H1 (cell line): ENCODE data around the gene PEPD. TPM values are rescaled to one million over a fixed set of nuclear protein-coding genes. Genes with fewer than 3 reads are reported as not detected.
A peak's percentile ranks its signal among the peaks of the same experiment; 100 is the strongest.

Source experiments
- CTCF ChIA-PET: fragments of 300-600 bp; sonication (Branson Sonifier 250); formaldehyde crosslinking; loops from one replicate; lab custom pipeline; 2021; ENCODE audit not compliant: partially characterized antibody; lab: Charles Lee
- POLR2A ChIA-PET: fragments of 300-600 bp; sonication (Branson Sonifier 250); formaldehyde crosslinking; loops from one replicate; lab custom pipeline; 2021; ENCODE audit warnings: inconsistent platforms; ENCODE audit not compliant: partially characterized antibody; lab: Charles Lee
- DNase-seq, 2 experiments: peaks; one replicate each; pipeline versions ENCODE4 v3.0.0 to v3.0.0-alpha.2; 2010 to 2022; ENCODE audit warnings: low spot score in 2 of 2, low read depth in 1 of 2, mixed read lengths in 1 of 2
- FAIRE-seq: peaks from 2 replicates; lab custom pipeline; 2011; peaks lifted over from hg19 to GRCh38; lab: Jason Lieb, UNC
- H2AFZ ChIP-seq: 2 replicates; pipeline ENCODE4 v1.8.1; 2012; ENCODE audit warnings: low read length, inconsistent platforms
- H2AK5ac ChIP-seq: 2 replicates; pipeline ENCODE4 v1.6.1; 2013; ENCODE audit warnings: low read depth, low read length
- H2BK120ac ChIP-seq: replicated peaks from 2 replicates; pipeline ENCODE3; 2013; ENCODE audit warnings: low read depth, low read length, inconsistent platforms
- H2BK12ac ChIP-seq: 2 replicates; pipeline ENCODE4 v1.6.1; 2013; ENCODE audit warnings: low read depth, low read length
- H2BK15ac ChIP-seq: 2 replicates; pipeline ENCODE4 v1.6.1; 2013; ENCODE audit warnings: low read length
- H2BK20ac ChIP-seq: 2 replicates; pipeline ENCODE4 v1.6.1; 2013; ENCODE audit warnings: low read length
- H2BK5ac ChIP-seq: 2 replicates; pipeline ENCODE4 v1.6.1; 2013; ENCODE audit warnings: low read depth, low read length
- H3K14ac ChIP-seq: 2 replicates; pipeline ENCODE4 v1.6.1; 2013; ENCODE audit warnings: inconsistent platforms; ENCODE audit not compliant: insufficient read length
- H3K18ac ChIP-seq: 2 replicates; pipeline ENCODE4 v1.6.1; 2013; ENCODE audit warnings: low read length; ENCODE audit errors: extremely low read depth
- H3K23ac ChIP-seq: 2 replicates; pipeline ENCODE4 v1.6.1; 2013; ENCODE audit warnings: inconsistent platforms; ENCODE audit not compliant: insufficient read length
- H3K23me2 ChIP-seq: 2 replicates; pipeline ENCODE4 v1.6.1; 2013; ENCODE audit warnings: low read depth, low read length
- H3K27ac ChIP-seq: 2 replicates; pipeline ENCODE4 v1.6.1; 2011; ENCODE audit warnings: low read depth, low read length, inconsistent platforms
- H3K27me3 ChIP-seq, 4 experiments: replicated peaks in 1 of 4; 1 replicate in 1 of 4; 2 replicates in 3 of 4; pipeline versions ENCODE4 v1.6.1 to v1.8.1; 2011 to 2013; ENCODE audit warnings: low read length in 3 of 4, mild to moderate bottlenecking in 3 of 4, inconsistent platforms in 2 of 4, mixed read lengths in 2 of 4, moderate library complexity in 1 of 4; ENCODE audit not compliant: control insufficient read depth in 3 of 4, insufficient read depth in 3 of 4; ENCODE audit errors: extremely low read depth in 1 of 4
- H3K36me3 ChIP-seq, 4 experiments: 2 replicates each; pipeline versions ENCODE4 v1.6.1 to v1.8.1; 2011 to 2013; ENCODE audit warnings: mild to moderate bottlenecking in 4 of 4, low read length in 3 of 4, moderate library complexity in 2 of 4, control low read depth in 1 of 4, inconsistent platforms in 1 of 4; ENCODE audit not compliant: insufficient read depth in 4 of 4, control insufficient read depth in 2 of 4
- H3K4ac ChIP-seq: replicated peaks from 2 replicates; pipeline ENCODE3; 2013; ENCODE audit warnings: low read length, low read depth, mixed read lengths, inconsistent platforms; ENCODE audit not compliant: insufficient read length
- H3K4me1 ChIP-seq, 4 experiments: replicated peaks in 1 of 4; 1 replicate in 1 of 4; 2 replicates in 3 of 4; pipeline versions ENCODE4 v1.6.1 to v1.8.1; 2011 to 2013; ENCODE audit warnings: low read length in 3 of 4, inconsistent platforms in 2 of 4, mixed read lengths in 1 of 4; ENCODE audit not compliant: insufficient read depth in 4 of 4, control insufficient read depth in 3 of 4
- H3K4me2 ChIP-seq, 2 experiments: 2 replicates each; pipeline versions ENCODE4 v1.6.1 to v1.8.1; 2011 to 2013; ENCODE audit warnings: low read depth in 2 of 2, low read length in 2 of 2, control low read depth in 1 of 2, inconsistent platforms in 1 of 2, mild to moderate bottlenecking in 1 of 2; ENCODE audit not compliant: insufficient read depth in 1 of 2
- H3K4me3 ChIP-seq, 4 experiments: fragments of 200-600, 300-600 bp in 1 of 4; sonication (generic), shearing (Covaris generic), sonication (Bioruptor Twin) in 1 of 4; 2 replicates each; pipeline versions ENCODE4 v1.5.1 to v1.8.1; 2011 to 2016; ENCODE audit warnings: low read length in 4 of 4, low read depth in 3 of 4, control low read depth in 2 of 4, inconsistent platforms in 2 of 4, mild to moderate bottlenecking in 2 of 4, mixed read lengths in 1 of 4, moderate library complexity in 1 of 4; ENCODE audit not compliant: insufficient read depth in 2 of 4; ENCODE audit errors: extremely low read depth in 1 of 4
- H3K56ac ChIP-seq: replicated peaks from 2 replicates; pipeline ENCODE3; 2013; ENCODE audit warnings: low read depth, mild to moderate bottlenecking, mixed read lengths, low read length, inconsistent platforms; ENCODE audit not compliant: insufficient read length
- H3K79me1 ChIP-seq: 2 replicates; pipeline ENCODE4 v1.6.1; 2013; ENCODE audit warnings: low read depth, low read length, control low read depth
- H3K79me2 ChIP-seq, 2 experiments: 2 replicates each; pipeline versions ENCODE4 v1.6.1 to v1.8.1; 2012 to 2013; ENCODE audit warnings: low read length in 2 of 2, mild to moderate bottlenecking in 2 of 2, inconsistent platforms in 1 of 2; ENCODE audit not compliant: insufficient read depth in 2 of 2, control insufficient read depth in 1 of 2
- H3K9ac ChIP-seq, 4 experiments: replicated peaks in 1 of 4; 1 replicate in 1 of 4; 2 replicates in 3 of 4; pipeline versions ENCODE4 v1.6.1 to v1.8.1; 2011 to 2013; ENCODE audit warnings: low read depth in 3 of 4, low read length in 3 of 4, control low read depth in 2 of 4, mild to moderate bottlenecking in 2 of 4, moderate library complexity in 2 of 4, inconsistent platforms in 1 of 4; ENCODE audit errors: extremely low read depth in 1 of 4
- H3K9me3 ChIP-seq, 2 experiments: 2 replicates each; pipeline versions ENCODE4 v1.6.1 to v1.8.1; 2012 to 2013; ENCODE audit warnings: mild to moderate bottlenecking in 2 of 2, moderate library complexity in 2 of 2, control low read depth in 1 of 2, inconsistent platforms in 1 of 2, low read depth in 1 of 2, low read length in 1 of 2, mixed read lengths in 1 of 2; ENCODE audit not compliant: insufficient read depth in 2 of 2
- H4K20me1 ChIP-seq, 2 experiments: replicated peaks in 1 of 2; 2 replicates each; pipeline versions ENCODE3 to v1.8.1; 2011 to 2013; ENCODE audit warnings: inconsistent platforms in 2 of 2, low read length in 2 of 2, mild to moderate bottlenecking in 1 of 2; ENCODE audit not compliant: insufficient read depth in 2 of 2, control insufficient read depth in 1 of 2
- H4K5ac ChIP-seq: 2 replicates; pipeline ENCODE4 v1.6.1; 2013; ENCODE audit warnings: low read length, low read depth, mixed read lengths, inconsistent platforms; ENCODE audit not compliant: insufficient read length
- H4K8ac ChIP-seq: 2 replicates; pipeline ENCODE4 v1.8.0; 2013; ENCODE audit warnings: mild to moderate bottlenecking, moderate library complexity, low read length, inconsistent platforms; ENCODE audit not compliant: insufficient read depth; ENCODE audit errors: extremely low read depth
- H4K91ac ChIP-seq: replicated peaks from 2 replicates; pipeline ENCODE3; 2013; ENCODE audit warnings: low read length, mixed read lengths, inconsistent platforms; ENCODE audit not compliant: insufficient read length
- CBX5 ChIP-seq: fragments of 300-800, 300-1000 bp; sonication (generic); IDR thresholded peaks from 2 replicates; pipeline ENCODE4 v1.7.1; 2016; ENCODE audit warnings: antibody characterized with exemption, low read length, low read depth
- EP300 ChIP-seq, 2 experiments: IDR thresholded peaks; 1 replicate in 1 of 2; 2 replicates in 1 of 2; pipeline ENCODE4 v1.6.1; 2011 to 2012; ENCODE audit warnings: low read depth in 2 of 2, low read length in 2 of 2, mild to moderate bottlenecking in 2 of 2, borderline replicate concordance in 1 of 2, inconsistent platforms in 1 of 2, moderate library complexity in 1 of 2
- FOSL1 ChIP-seq: IDR thresholded peaks from 2 replicates; pipeline ENCODE4 v1.6.1; 2011; ENCODE audit warnings: mild to moderate bottlenecking, low read depth, low read length, moderate library complexity; ENCODE audit not compliant: insufficient read depth
- HDAC2 ChIP-seq, 2 experiments: fragments of 300-600 bp in 1 of 2; sonication (generic) in 1 of 2; IDR thresholded peaks; 2 replicates each; pipeline ENCODE4 v1.6.1; 2011 to 2012; ENCODE audit warnings: low read depth in 2 of 2, low read length in 2 of 2, mild to moderate bottlenecking in 2 of 2, moderate library complexity in 2 of 2, borderline replicate concordance in 1 of 2, inconsistent platforms in 1 of 2
- JUND ChIP-seq: IDR thresholded peaks from 2 replicates; pipeline ENCODE4 v1.6.1; 2011; ENCODE audit warnings: mild to moderate bottlenecking, improper control_type of control experiment, low read length
- KDM1A ChIP-seq: fragments of 200-600, 300-600 bp; sonication (generic); IDR thresholded peaks from 2 replicates; pipeline ENCODE4 v1.7.1; 2016; ENCODE audit warnings: mild to moderate bottlenecking, low read length, borderline replicate concordance
- KDM4A ChIP-seq: IDR thresholded peaks from one replicate; pipeline ENCODE4 v1.7.1; 2012; ENCODE audit warnings: low read depth, mild to moderate bottlenecking, moderate library complexity, low read length, inconsistent platforms; ENCODE audit not compliant: severe bottlenecking
- KDM5A ChIP-seq: fragments of 200-600 bp; IDR thresholded peaks from 2 replicates; pipeline ENCODE4 v1.7.1; 2012; ENCODE audit warnings: mild to moderate bottlenecking, low read length, inconsistent platforms, mixed read lengths
- MAFK ChIP-seq: IDR thresholded peaks from 2 replicates; pipeline ENCODE4 v1.6.1; 2012; ENCODE audit warnings: low read depth, mild to moderate bottlenecking, improper control_type of control experiment, low read length
- MAX ChIP-seq: IDR thresholded peaks from 2 replicates; pipeline ENCODE4 v1.6.1; 2012; ENCODE audit warnings: inconsistent platforms
- NANOG ChIP-seq: IDR thresholded peaks from 2 replicates; pipeline ENCODE4 v1.6.1; 2011; ENCODE audit warnings: low read length, low read depth, mild to moderate bottlenecking, inconsistent platforms; ENCODE audit not compliant: insufficient read depth, poor library complexity, severe bottlenecking
- NRF1 ChIP-seq: IDR thresholded peaks from 2 replicates; pipeline ENCODE4 v1.6.1; 2011; ENCODE audit warnings: mild to moderate bottlenecking, low read depth, low read length, improper control_type of control experiment
- RFX5 ChIP-seq: IDR thresholded peaks from 2 replicates; pipeline ENCODE4 v1.6.1; 2011; ENCODE audit warnings: low read depth, low read length, improper control_type of control experiment, borderline replicate concordance
- WGBS, 2 experiments: shearing (Covaris generic) in 1 of 2; methylation state at CpG; one replicate each; pipeline versions ENCODE4 v1.1.6 to v1.1.7; 2013 to 2015; ENCODE audit warnings: low lambda C conversion rate in 2 of 2, mixed read lengths in 2 of 2, inconsistent platforms in 1 of 2, low coverage in 1 of 2, missing lambda C conversion rate in 1 of 2; ENCODE audit not compliant: insufficient replicate concordance in 2 of 2, insufficient coverage in 1 of 2, insufficient read length in 1 of 2; ENCODE audit errors: extremely low coverage in 1 of 2, missing lambda C conversion rate in 1 of 2; 5-methylcytosine and 5-hydroxymethylcytosine counted together
- polyA plus RNA-seq, 7 experiments: library from polyadenylated mRNA; depleted of rRNA in 3 of 7; stranded (reverse) in 5 of 7; unstranded in 2 of 7; fragments of >200 nt in 5 of 7; fragments of 200-250 nt in 2 of 7; gene quantifications; 1 replicate in 5 of 7; 2 replicates in 1 of 7; 4 replicates in 1 of 7; pipeline versions ENCODE4 v1.2.1 to v1.2.3, GENCODE V29; 2011 to 2013; ENCODE audit warnings: missing spikeins in 2 of 7, mixed read lengths in 2 of 7
- total RNA-seq: library from RNA; stranded (reverse); fragmentation: NEBNext Ultra II Directional; extraction: Animal tissue kit (Norgen Biotek cat#: 25700); gene quantifications from 2 replicates; pipeline ENCODE4 v1.2.1, GENCODE V29; 2021

The PEPD gene
- total and polyA plus RNA-seq, 2 of the 8 experiments (the other 6 are each of a cell fraction or from before 2014, with no cell fraction given), result 84.1 to 178 TPM

GRCh38 chr19:33519416-33519815 lies 2.2 kb downstream of the PEPD start:
- Histone ChIP-seq H3K4me1 (peaks cover 0 to 21% (median 5%) of the 10 kb centered on the region in 4 experiments; a peak in 5 of 7 replicates), H2BK5ac (no peak overlapping the region), H3K18ac (no peak overlapping the region), H3K23me2 (peaks cover 10% of the 10 kb centered on the region; the same call in 1 of the 2 replicates), H2BK120ac (no peak overlapping the region), H3K9ac (no peak overlapping the region), H3K14ac (no peak overlapping the region), H3K27me3 (no peaks in the 10 kb centered on the region), H4K8ac (no peak overlapping the region), H3K79me1 (peaks cover 34% of the 10 kb centered on the region), H3K4me2 (no peak overlapping the region), H3K4ac (no peak overlapping the region), H2BK12ac (no peak overlapping the region), H3K9me3 (no peaks in the 10 kb centered on the region), H2AK5ac (0 out of 2 replicates have a peak overlapping the region, but pooled peaks have one; percentile 39), H4K5ac (no peak overlapping the region), H3K4me3 (no peak overlapping the region), H2BK20ac (no peak overlapping the region), H3K23ac (no peak overlapping the region), H4K20me1 (peaks cover 0 to 16% of the 10 kb centered on the region in 2 experiments), H2BK15ac (no peak overlapping the region), H3K79me2 (peaks cover 5 to 64% of the 10 kb centered on the region in 2 experiments), H3K27ac (no peak overlapping the region), H4K91ac (no peak overlapping the region), H3K36me3 (no peaks in the 10 kb centered on the region), H2AFZ (no peak overlapping the region), H3K56ac (no peak overlapping the region)
- WGBS, 2 experiments, result 91% methylated on average over 6 of the region's 6 CpGs; no CpG with 5 or more reads in 1 of the 2 experiments
- FAIRE-seq, result no peak
- ChIA-PET CTCF (interaction anchor here (0.6 to 1.3 kb wide), 5 partner anchors 12 to 480 kb away, joined by 3 to 4 read pairs (median 3); no protein-coding TSS in a partner anchor), POLR2A (interaction anchor here (1.0 to 2.8 kb wide), 4 partner anchors 8 to 14 kb away, joined by 3 to 14 read pairs (median 4); no protein-coding TSS in a partner anchor)
- no peak for DNase-seq
- TF ChIP-seq CBX5 (no peak), NRF1 (no peak), FOSL1 (no peak), RFX5 (no peak), JUND (no peak), KDM5A (no peak), EP300 (IDR thresholded peaks at IDR 0.05; ENCODE audit: borderline replicate concordance in 1 of 2, low read depth in 2 of 2, low read length in 2 of 2) (no peak), HDAC2 (IDR thresholded peaks at IDR 0.05; ENCODE audit: borderline replicate concordance in 1 of 2, low read depth in 2 of 2, low read length in 2 of 2) (no peak), KDM4A (no peak), KDM1A (no peak), NANOG (no peak), MAFK (no peak), MAX (no peak)
